Body of pancreas (tissue), 4 donors: ENCODE results near the gene GSDMA.

Source experiments
- POLR2A ChIP-seq, 3 donors: fragments of 450-650 bp; IDR thresholded peaks; one replicate each; pipeline ENCODE4 v1.6.1; 2016; ENCODE audit warnings: antibody characterized with exemption in 3 of 3, mild to moderate bottlenecking in 2 of 3
- TF ChIP-seq, protein P1 (sequence below), 7 experiments: fragments of 450-650 bp in 4 of 7; fragments of 200-600 bp in 3 of 7; sonication (generic) in 3 of 7; IDR thresholded peaks; one replicate each; pipeline ENCODE4 v1.5.1; 2016 to 2019; ENCODE audit warnings: antibody characterized with exemption in 7 of 7

DNA sequence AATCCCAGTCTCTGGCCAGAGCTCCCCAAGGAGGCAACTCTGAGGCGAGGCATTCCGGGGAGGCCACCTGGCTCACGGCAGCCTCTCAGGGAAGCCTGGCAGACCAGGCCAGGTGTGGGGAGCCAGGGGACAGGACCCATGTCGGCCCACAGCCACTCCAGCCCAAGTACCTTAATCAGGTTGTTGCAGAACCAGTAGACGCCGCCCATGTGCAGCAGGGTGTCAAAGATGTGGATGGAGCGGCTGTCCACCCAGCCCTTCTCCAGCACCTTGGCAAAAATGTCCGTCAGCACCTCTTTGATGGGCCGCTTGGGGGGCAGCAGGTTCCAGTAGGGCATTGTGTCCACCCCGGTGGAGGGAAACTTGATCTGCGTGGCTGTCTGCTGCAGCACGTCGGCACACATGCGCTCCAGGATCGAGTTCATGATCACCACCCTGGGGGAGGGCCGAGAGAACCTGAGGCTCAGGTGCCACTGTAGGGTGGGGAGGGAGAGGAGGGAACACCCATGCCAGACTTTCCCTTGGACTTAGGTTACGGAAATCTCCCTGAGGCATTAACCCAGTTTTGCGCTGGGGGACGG lies 60.2 kb downstream of the GSDMA start:
- TF ChIP-seq, protein P1, sequence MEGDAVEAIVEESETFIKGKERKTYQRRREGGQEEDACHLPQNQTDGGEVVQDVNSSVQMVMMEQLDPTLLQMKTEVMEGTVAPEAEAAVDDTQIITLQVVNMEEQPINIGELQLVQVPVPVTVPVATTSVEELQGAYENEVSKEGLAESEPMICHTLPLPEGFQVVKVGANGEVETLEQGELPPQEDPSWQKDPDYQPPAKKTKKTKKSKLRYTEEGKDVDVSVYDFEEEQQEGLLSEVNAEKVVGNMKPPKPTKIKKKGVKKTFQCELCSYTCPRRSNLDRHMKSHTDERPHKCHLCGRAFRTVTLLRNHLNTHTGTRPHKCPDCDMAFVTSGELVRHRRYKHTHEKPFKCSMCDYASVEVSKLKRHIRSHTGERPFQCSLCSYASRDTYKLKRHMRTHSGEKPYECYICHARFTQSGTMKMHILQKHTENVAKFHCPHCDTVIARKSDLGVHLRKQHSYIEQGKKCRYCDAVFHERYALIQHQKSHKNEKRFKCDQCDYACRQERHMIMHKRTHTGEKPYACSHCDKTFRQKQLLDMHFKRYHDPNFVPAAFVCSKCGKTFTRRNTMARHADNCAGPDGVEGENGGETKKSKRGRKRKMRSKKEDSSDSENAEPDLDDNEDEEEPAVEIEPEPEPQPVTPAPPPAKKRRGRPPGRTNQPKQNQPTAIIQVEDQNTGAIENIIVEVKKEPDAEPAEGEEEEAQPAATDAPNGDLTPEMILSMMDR (IDR thresholded peaks at IDR 0.05): no peak
- no peak for TF ChIP-seq POLR2A (IDR thresholded peaks at IDR 0.05)
